GM12892 (cell line): ENCODE data around the gene ARID5B.

Experiments used
- POLR2A ChIP-seq: IDR thresholded peaks from 2 replicates; pipeline ENCODE4 v1.6.1; 2011; ENCODE audit warnings: low read depth, low read length, control low read depth
- POLR2AphosphoS5 ChIP-seq: IDR thresholded peaks from 2 replicates; pipeline ENCODE4 v1.6.1; 2011; ENCODE audit warnings: low read depth, low read length, control low read depth
- TAF1 ChIP-seq: IDR thresholded peaks from 2 replicates; pipeline ENCODE4 v1.6.1; 2011; ENCODE audit warnings: low read depth, mild to moderate bottlenecking, control low read depth, low read length, borderline replicate concordance

- TF ChIP-seq POLR2A (no peak), POLR2AphosphoS5 (no peak), TAF1 (no peak)
These were observed 122.7 kb downstream of the ARID5B start for GRCh38 chr10:62024026-62024701.
